Adrenal gland (tissue), 5 donors: Measurements from ENCODE around the gene CHD3.
A peak's percentile ranks its signal among the peaks of the same experiment; 100 is the strongest.

Source experiments
- CTCF ChIP-seq, 6 experiments: fragments of 450-650 bp in 4 of 6; fragments of 200-600 bp in 2 of 6; sonication (generic) in 1 of 6; IDR thresholded peaks; 1 replicate in 5 of 6; 2 replicates in 1 of 6; pipeline versions ENCODE4 v1.5.1 to v1.8.0; 2016 to 2021; ENCODE audit warnings: antibody characterized with exemption in 6 of 6, mild to moderate bottlenecking in 2 of 6, moderate library complexity in 1 of 6
- POLR2A ChIP-seq, 2 donors: fragments of 450-650 bp; IDR thresholded peaks; one replicate each; pipeline ENCODE4 v1.6.1; 2017; ENCODE audit warnings: antibody characterized with exemption in 2 of 2, mild to moderate bottlenecking in 2 of 2, moderate library complexity in 1 of 2
- donor health status: DM: no; HTN: no; CAD: no.

DNA sequence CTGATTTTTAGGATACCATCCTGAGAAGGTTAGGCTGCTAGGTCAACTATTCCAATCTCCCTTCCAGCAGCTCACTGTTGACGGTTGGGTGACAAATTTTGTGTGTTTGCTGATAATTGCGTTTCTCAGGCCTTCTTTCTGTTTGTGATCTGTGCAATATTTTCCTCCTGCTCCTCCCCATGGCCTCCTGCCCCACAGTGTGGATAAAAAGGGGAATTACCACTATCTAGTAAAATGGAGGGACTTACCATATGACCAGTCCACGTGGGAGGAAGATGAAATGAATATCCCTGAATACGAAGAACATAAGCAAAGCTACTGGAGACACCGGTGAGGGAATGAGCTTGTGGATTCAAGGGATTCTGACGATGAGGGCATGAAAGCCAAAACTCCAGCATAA is 9.2 kb downstream of the CHD3 start:
- TF ChIP-seq CTCF (IDR thresholded peaks at IDR 0.05) (peak; percentile 37 to 94 (median 76)), POLR2A (IDR thresholded peaks at IDR 0.05) (no peak)
